GM18858 (cell line): ENCODE measurements around the gene ADRA2B.
A peak's percentile ranks its signal among the peaks of the same experiment; 100 is the strongest.
"Not testable (repeated sequence)": the region's sequence is repeated elsewhere in the genome, so short reads cannot be mapped to it uniquely, and the experiment has no call there.

Experiments
- ATAC-seq: cut with Tn5 transposase; IDR thresholded peaks from one replicate; pipeline ENCODE4 v1.9.1; 2021; ENCODE audit not compliant: unreplicated experiment

The ADRA2B gene

GRCh38 chr2:96150791-96151594 is 34.6 kb upstream of the ADRA2B start:
- ATAC-seq, result no peak

GRCh38 chr2:96150007-96150640 is 33.8 kb upstream of the ADRA2B start:
- ATAC-seq, result no peak

GRCh38 chr2:96148410-96149217 is 32.2 kb upstream of the ADRA2B start:
- peak; percentile 34 for ATAC-seq

- ATAC-seq, result no peak
Observed at GRCh38 chr2:96147593-96148201, 31.3 kb upstream of the ADRA2B start.

- no peak for ATAC-seq
Observed at GRCh38 chr2:96146881-96147592, 30.7 kb upstream of the ADRA2B start.

- peak; percentile 21 for ATAC-seq
Observed at GRCh38 chr2:96146153-96146880, 29.9 kb upstream of the ADRA2B start.

- ATAC-seq, result no peak
Observed at GRCh38 chr2:96145848-96146152, 29.4 kb upstream of the ADRA2B start.

GRCh38 chr2:96145036-96145847 is 28.9 kb upstream of the ADRA2B start, which contains the start of gene DUSP2:
Gene DUSP2, minus strand, starts transcription at chr2:96145440. Its CDS starts 86 bp downstream, at chr2:96145354.
- ATAC-seq, result peak; percentile 33

GRCh38 chr2:96144481-96145035 is 28.2 kb upstream of the ADRA2B start:
- no peak for ATAC-seq

GRCh38 chr2:96143848-96144480 is 27.6 kb upstream of the ADRA2B start:
- ATAC-seq, result no peak

- no peak for ATAC-seq
Observed at GRCh38 chr2:96143231-96143847, 27.0 kb upstream of the ADRA2B start.

GRCh38 chr2:96142217-96143113 is 26.1 kb upstream of the ADRA2B start:
- no peak for ATAC-seq

GRCh38 chr2:96141624-96141967 is 25.2 kb upstream of the ADRA2B start:
- ATAC-seq, result not testable (repeated sequence)

- ATAC-seq, result no peak
Observed at GRCh38 chr2:96140941-96141623, 24.7 kb upstream of the ADRA2B start.

- no peak for ATAC-seq
Observed at GRCh38 chr2:96139181-96139758, 22.9 kb upstream of the ADRA2B start.
